Thymus (tissue), 11 donors: ENCODE results near the gene SLC39A10. TPM values are rescaled to one million over a fixed set of nuclear protein-coding genes. Genes with fewer than 3 reads are reported as not detected.

Experiments
- DNase-seq, 9 donors: peaks; one replicate each; pipeline ENCODE4 v3.0.0-alpha.2; 2013; ENCODE audit warnings: low spot score in 9 of 9, low read depth in 6 of 9, missing footprints in 1 of 9
- H3K27ac ChIP-seq, 2 donors: one replicate each; pipeline ENCODE4 v1.5.1; 2013; ENCODE audit warnings: control low read depth in 1 of 2, low read depth in 1 of 2, low read length in 1 of 2, mild to moderate bottlenecking in 1 of 2, moderate library complexity in 1 of 2
- H3K27me3 ChIP-seq, 2 donors: one replicate each; pipeline ENCODE4 v1.5.1; 2013; ENCODE audit warnings: low read length in 1 of 2; ENCODE audit not compliant: control insufficient read depth in 2 of 2, insufficient read depth in 1 of 2
- H3K36me3 ChIP-seq, 2 donors: one replicate each; pipeline ENCODE4 v1.5.1; 2013; ENCODE audit warnings: low read length in 1 of 2, mild to moderate bottlenecking in 1 of 2, moderate library complexity in 1 of 2; ENCODE audit not compliant: control insufficient read depth in 2 of 2, insufficient read depth in 2 of 2
- H3K4me1 ChIP-seq, 2 donors: one replicate each; pipeline ENCODE4 v1.5.1; 2013; ENCODE audit warnings: low read length in 2 of 2; ENCODE audit not compliant: control insufficient read depth in 2 of 2, insufficient read depth in 2 of 2
- H3K4me3 ChIP-seq, 2 donors: one replicate each; pipeline ENCODE4 v1.5.1; 2013; ENCODE audit warnings: low read length in 2 of 2, control low read depth in 1 of 2, mild to moderate bottlenecking in 1 of 2
- H3K9me3 ChIP-seq, 2 donors: one replicate each; pipeline ENCODE4 v1.5.1; 2013; ENCODE audit warnings: low read length in 1 of 2, mild to moderate bottlenecking in 1 of 2; ENCODE audit not compliant: control insufficient read depth in 2 of 2, insufficient read depth in 1 of 2
- WGBS: extraction: QIAGEN DNeasy Blood & Tissue Kit; methylation state at CpG from one replicate; pipeline ENCODE4 v1.1.7; 2013; 5-methylcytosine and 5-hydroxymethylcytosine counted together
- polyA plus RNA-seq: library from polyadenylated mRNA; stranded (reverse); fragments of 200-250 nt; gene quantifications from one replicate; pipeline ENCODE4 v1.2.3, GENCODE V29; 2013
- total RNA-seq: library from RNA; stranded (reverse); fragments of 120-200 nt; gene quantifications from one replicate; pipeline ENCODE4 v1.2.4, GENCODE V29; 2013
- donor health status: healthy.

SLC39A10 gene
- total and polyA plus RNA-seq, 2 donors = 11.4 to 40.2 TPM

DNA sequence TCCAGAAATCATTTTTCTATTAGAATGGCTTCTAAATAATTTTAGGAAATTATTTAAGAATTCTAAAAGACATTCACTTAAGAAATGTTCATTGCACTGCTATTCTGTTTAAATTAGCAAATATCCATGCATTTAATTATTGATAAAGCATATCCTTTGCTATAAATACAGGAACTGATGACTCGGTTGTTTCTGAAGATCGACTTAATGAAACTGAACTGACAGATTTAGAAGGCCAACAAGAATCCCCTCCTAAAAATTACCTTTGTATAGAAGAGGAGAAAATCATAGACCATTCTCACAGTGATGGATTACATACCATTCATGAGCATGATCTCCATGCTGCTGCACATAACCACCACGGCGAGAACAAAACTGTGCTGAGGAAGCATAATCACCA lies 59.4 kb downstream of the SLC39A10 start:
- Histone ChIP-seq H3K27me3 (no peaks in the 10 kb centered on the region), H3K27ac (no peak overlapping the region), H3K4me1 (no peaks in the 10 kb centered on the region), H3K9me3 (no peaks in the 10 kb centered on the region), H3K4me3 (no peak overlapping the region), H3K36me3 (peaks cover 10 to 59% of the 10 kb centered on the region in 2 donors)
- DNase-seq = no peak
- over 99% methylated on average over 4 of the region's 4 CpGs for WGBS

DNA sequence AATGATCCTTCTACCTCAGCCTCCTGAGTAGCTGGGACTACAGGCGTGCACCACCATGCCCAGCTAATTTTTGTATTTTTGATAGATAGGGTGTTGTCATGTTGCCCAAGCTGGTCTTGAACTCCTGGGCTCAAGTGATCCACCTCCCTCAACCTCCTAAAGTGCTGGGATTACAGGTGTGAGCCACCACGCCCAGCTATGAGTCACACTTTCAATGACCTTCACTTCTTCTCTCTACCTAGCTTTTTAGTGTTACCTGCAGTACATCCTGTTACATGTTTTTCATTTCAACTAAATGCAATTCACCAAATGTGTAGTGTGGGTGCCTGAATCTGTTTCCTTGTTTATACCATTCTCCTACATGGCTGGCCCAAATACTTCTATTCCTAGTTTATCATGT lies 64.0 kb downstream of the SLC39A10 start:
- Histone ChIP-seq H3K27me3 (no peaks in the 10 kb centered on the region), H3K4me3 (no peak overlapping the region)

DNA sequence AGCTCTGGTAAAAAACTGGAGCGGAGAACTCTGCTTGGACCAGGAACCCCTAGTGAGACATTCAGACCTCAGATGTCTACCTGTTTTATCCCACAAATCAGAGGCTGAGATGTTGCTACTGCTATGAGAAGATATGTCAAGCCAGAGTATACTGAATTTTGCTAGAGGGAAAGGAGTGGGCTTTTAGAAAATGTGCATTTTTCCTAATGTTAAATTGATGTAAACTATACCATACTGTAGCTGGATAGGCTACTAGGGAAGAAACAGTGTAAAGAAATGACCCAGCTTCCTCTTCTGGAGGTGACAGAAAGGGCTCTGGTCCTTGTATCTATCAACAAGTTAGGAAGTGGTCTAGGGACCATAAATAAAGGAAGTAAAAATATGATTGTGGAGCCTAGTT lies 65.0 kb downstream of the SLC39A10 start:
- H3K4me3 ChIP-seq = no peak overlapping the region
- WGBS = 100% methylated on average over 1 of the region's 1 CpG
- no peak overlapping the region for H3K27ac ChIP-seq
- H3K36me3 ChIP-seq = peaks cover 5 to 34% of the 10 kb centered on the region in 2 donors
- no peaks in the 10 kb centered on the region for H3K4me1 ChIP-seq
- H3K9me3 ChIP-seq = no peaks in the 10 kb centered on the region
- DNase-seq = no peak
- no peaks in the 10 kb centered on the region for H3K27me3 ChIP-seq

More for the DNA sequence above, 64.0 kb downstream of the SLC39A10 start:
- no peak for DNase-seq
- Histone ChIP-seq H3K9me3 (no peaks in the 10 kb centered on the region), H3K36me3 (peaks cover 10 to 44% of the 10 kb centered on the region in 2 donors), H3K27ac (no peak overlapping the region), H3K4me1 (no peaks in the 10 kb centered on the region)
- over 99% methylated on average over 2 of the region's 2 CpGs for WGBS

DNA sequence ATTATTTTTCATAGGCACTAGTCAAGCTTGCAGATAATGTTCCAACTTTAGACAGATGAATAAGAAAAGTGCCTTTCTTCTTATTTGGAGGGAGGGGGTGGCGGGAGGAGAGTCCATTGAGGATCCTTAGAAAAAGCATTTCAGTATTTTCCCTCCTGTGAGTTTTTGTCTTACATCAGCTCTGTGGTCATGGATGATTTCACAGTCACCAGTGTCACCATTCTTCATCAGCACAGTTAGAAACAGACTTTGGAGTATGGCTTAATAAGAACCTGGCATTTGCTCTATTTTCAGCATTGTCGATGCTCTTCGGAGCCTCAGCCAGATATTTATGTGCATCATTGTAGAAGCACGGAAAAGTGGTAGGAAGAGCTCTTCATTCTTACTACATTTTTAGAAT lies 70.1 kb downstream of the SLC39A10 start:
- Histone ChIP-seq H3K27me3 (no peaks in the 10 kb centered on the region), H3K4me1 (no peaks in the 10 kb centered on the region), H3K4me3 (no peak overlapping the region), H3K36me3 (peaks cover 22 to 44% of the 10 kb centered on the region in 2 donors), H3K27ac (no peak overlapping the region), H3K9me3 (no peaks in the 10 kb centered on the region)
- 96% methylated on average over 4 of the region's 4 CpGs for WGBS
- no peak for DNase-seq

DNA sequence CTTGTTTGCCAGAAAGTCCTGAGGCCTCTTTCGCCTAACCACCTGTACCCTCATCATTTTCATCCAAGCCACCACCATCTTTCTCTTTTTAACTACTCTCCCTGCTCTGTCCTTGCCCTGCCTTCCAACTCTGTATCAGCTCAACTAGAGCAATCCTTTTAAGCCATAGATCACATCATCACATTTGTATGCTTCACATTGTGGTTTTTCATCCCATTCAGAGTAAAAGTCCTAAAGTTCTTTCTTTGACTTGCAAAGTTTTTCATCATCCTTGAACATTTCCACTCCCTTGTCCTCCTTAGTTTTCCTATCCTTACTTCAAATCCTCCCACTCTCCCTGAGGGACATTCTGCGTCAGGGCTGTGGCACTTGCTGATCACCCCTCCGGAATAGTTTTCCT lies 73.9 kb downstream of the SLC39A10 start:
- no peaks in the 10 kb centered on the region for H3K4me1 ChIP-seq
- H3K27me3 ChIP-seq = no peaks in the 10 kb centered on the region
- no peak overlapping the region for H3K4me3 ChIP-seq
- H3K36me3 ChIP-seq = peaks cover 22 to 42% of the 10 kb centered on the region in 2 donors
- no peaks in the 10 kb centered on the region for H3K9me3 ChIP-seq
- no peak for DNase-seq
- 99% methylated on average over 3 of the region's 3 CpGs for WGBS
- H3K27ac ChIP-seq = no peak overlapping the region

DNA sequence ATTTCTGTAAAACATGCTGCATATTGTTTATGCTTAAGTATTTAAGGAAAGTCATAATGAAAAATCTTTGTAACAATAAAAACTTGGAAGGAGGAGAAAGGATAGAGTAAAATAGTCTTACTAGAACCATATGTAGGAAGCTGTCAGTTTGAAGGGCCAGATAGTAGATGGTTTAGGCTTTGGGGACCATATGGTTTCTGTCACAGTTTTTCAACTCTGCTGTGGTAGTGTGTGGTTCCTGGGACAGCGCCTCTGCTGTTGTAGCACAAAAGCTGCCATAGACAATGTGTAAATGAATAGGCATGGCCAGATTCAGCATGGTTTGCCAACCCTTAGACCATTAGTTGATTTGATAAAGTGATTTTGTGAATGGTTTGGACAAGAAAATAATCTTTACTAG lies 75.5 kb downstream of the SLC39A10 start:
- Histone ChIP-seq H3K4me3 (no peak overlapping the region), H3K27ac (no peak overlapping the region), H3K9me3 (no peaks in the 10 kb centered on the region), H3K27me3 (no peaks in the 10 kb centered on the region), H3K36me3 (peaks cover 22 to 46% of the 10 kb centered on the region in 2 donors), H3K4me1 (no peaks in the 10 kb centered on the region)
- no peak for DNase-seq
- 95% methylated on average over 1 of the region's 1 CpG for WGBS

DNA sequence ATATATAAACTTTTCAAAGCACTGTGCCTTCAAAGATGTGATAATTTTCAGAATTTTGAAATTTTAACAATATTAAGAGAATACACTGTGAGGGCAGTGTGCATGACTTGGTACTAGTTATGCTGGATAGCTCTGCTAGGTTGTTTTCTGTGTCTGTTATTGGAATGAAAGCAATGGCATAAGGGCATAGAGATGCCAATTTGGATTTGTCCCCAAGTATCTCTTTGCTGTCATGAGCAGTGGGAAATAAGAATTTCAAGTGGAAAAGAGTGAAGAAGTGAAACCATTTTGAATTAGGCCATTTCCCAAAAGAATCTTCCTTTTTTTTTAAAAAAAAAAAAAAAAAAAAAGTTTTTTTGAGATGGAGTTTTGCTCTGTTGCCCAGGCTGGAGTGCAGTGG lies 76.8 kb downstream of the SLC39A10 start:
- H3K27ac ChIP-seq = no peak overlapping the region
- peaks cover 22 to 38% of the 10 kb centered on the region in 2 donors for H3K36me3 ChIP-seq
- H3K4me1 ChIP-seq = no peaks in the 10 kb centered on the region
- no peak overlapping the region for H3K4me3 ChIP-seq
- no peaks in the 10 kb centered on the region for H3K27me3 ChIP-seq
- H3K9me3 ChIP-seq = no peaks in the 10 kb centered on the region
- no peak for DNase-seq

DNA sequence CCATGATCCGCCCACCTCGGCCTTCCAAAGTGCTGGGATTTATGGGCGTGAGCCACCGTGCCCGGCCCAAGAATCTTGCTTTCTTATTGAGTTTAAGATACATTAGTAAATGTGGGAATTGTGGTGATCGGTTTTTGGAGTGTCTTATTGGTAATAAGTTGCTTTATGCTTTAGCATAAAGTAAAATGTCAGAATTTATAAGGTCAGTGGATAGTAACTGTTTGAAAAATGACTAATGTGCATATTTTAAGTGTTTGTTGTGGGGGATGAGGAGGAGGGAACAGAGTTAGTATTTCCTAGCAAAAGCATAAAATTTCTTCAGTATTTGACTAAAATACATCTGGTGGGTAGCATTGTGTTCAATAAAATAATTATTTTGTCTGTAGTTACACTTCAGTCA lies 77.4 kb downstream of the SLC39A10 start:
- H3K27ac ChIP-seq = no peak overlapping the region
- no peaks in the 10 kb centered on the region for H3K9me3 ChIP-seq
- no peaks in the 10 kb centered on the region for H3K27me3 ChIP-seq
- 97% methylated on average over 6 of the region's 6 CpGs for WGBS
- H3K4me3 ChIP-seq = no peak overlapping the region
- DNase-seq = no peak
- no peaks in the 10 kb centered on the region for H3K4me1 ChIP-seq
- H3K36me3 ChIP-seq = peaks cover 16 to 34% of the 10 kb centered on the region in 2 donors

DNA sequence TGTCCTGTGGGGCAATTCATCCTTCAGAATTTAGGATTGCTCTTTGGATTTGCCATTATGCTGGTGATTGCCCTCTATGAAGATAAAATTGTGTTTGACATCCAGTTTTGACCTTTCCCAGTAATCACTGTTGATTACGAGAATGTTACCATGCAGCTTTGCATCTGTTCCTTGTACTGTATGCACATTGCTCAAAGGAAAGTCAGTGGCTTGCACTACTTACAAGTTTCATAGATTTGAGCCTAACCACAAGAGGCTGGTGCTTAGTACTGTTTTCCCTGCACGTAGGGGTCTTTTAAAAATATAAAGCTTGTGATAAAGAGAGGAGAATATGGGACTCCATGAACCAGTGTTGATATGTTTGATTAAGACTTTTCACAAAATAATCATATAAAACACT lies 77.9 kb downstream of the SLC39A10 start:
- 99% methylated on average over 2 of the region's 2 CpGs for WGBS

DNA sequence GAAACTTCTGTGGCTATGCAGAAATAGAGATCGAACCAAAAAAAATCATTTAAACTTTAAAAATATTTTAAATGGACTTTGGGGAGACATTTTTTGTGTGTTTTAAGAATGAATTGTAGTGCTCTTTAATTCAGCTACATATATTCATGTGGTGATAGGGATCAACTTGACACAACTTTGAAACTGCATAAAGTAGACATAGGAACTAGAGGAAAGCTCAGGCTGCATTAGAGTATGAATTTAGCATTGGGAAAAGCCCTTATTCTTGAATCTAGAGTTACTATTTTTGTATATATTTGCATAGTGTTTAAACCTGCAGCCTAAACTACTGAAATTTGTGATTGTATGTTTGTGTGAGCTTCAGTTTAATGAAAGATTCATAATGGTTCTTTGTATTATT lies 78.3 kb downstream of the SLC39A10 start:
- Histone ChIP-seq H3K4me3 (no peak overlapping the region), H3K27me3 (no peaks in the 10 kb centered on the region), H3K9me3 (no peaks in the 10 kb centered on the region), H3K4me1 (no peaks in the 10 kb centered on the region), H3K36me3 (peaks cover 8 to 27% of the 10 kb centered on the region in 2 donors), H3K27ac (no peak overlapping the region)
- no peak for DNase-seq
- 96% methylated on average over 1 of the region's 1 CpG for WGBS

More for the DNA sequence above, 77.9 kb downstream of the SLC39A10 start:
- no peak overlapping the region for H3K4me3 ChIP-seq
- H3K4me1 ChIP-seq = no peaks in the 10 kb centered on the region
- DNase-seq = no peak
- H3K27ac ChIP-seq = no peak overlapping the region
- peaks cover 13 to 31% of the 10 kb centered on the region in 2 donors for H3K36me3 ChIP-seq
- H3K27me3 ChIP-seq = no peaks in the 10 kb centered on the region
- no peaks in the 10 kb centered on the region for H3K9me3 ChIP-seq
